HG03108 (cell line): ENCODE results near the gene CPZ.

Source experiments
- ATAC-seq: cut with Tn5 transposase; IDR thresholded peaks from one replicate; pipeline ENCODE4 v1.9.1; 2021; ENCODE audit warnings: moderate library complexity; ENCODE audit not compliant: unreplicated experiment

CPZ gene

GRCh38 chr4:8579526-8580320 is 12.8 kb upstream of the CPZ start:
- ATAC-seq, result no peak

- ATAC-seq, result no peak
Observed at GRCh38 chr4:8580321-8581093, 12.1 kb upstream of the CPZ start, which contains the start of gene GPR78. TSS of gene GPR78 (plus strand) at chr4:8580392. CDS start at chr4:8580983, 591 bp downstream.

GRCh38 chr4:8581094-8581861 is 11.3 kb upstream of the CPZ start:
- no peak for ATAC-seq

GRCh38 chr4:8582016-8582415 is 10.5 kb upstream of the CPZ start:
- no peak for ATAC-seq

DNA sequence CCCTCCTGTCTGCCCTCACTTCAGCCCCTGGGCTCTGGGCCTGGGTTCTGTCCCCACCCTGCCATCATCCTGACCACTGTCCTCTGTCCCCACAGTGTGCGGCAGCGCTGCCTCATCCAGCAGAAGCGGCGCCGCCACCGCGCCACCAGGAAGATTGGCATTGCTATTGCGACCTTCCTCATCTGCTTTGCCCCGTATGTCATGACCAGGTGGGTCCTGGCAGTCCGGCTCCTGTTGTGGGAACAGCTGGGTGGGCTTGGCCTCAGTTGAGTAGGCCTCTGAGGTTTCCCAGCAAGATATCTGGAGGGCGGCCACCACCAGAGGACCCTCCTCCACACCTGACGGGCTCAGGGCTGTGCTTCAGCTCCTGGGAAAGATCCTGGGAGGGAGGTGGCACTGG is 10.1 kb upstream of the CPZ start:
- ATAC-seq, result no peak

DNA sequence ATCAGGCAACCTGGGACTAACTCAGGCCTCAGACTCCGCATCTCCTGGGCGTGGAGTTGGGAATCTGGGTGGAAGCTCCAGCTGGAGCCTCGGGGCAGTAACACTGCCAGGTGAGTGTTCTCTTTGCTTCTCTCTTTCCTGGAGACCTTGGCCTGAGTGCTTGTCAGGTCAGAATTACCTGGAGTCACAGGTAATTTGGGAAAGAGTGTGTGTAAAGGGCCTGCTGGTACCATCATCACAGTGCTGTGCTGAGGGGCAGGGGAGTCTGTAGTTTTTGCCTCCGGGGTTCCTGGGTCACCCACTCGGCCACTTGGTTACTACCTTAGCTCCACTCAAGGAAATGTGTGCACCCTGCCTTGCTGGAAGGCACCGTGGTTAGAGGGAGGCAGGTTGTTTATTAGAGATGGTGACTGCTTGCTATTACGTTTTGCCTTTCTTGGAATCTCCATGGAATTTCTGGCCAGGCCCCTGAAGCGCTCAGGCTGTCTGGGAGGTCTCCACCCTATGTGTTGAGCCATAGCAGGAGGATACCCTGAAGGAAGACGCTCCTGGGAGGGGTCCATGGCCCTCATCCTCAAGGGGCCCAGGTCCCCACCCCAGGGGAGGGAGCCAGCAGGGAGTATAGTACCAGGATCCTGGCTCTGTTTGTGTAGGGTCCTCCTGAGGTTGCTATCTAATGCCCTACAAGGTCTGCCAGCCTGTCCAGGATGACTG is 9.5 kb upstream of the CPZ start:
- ATAC-seq, result no peak

GRCh38 chr4:8583655-8584025 is 8.9 kb upstream of the CPZ start:
- no peak for ATAC-seq

- ATAC-seq, result no peak
Observed at GRCh38 chr4:8585186-8585585, 7.4 kb upstream of the CPZ start.

- ATAC-seq, result no peak
Observed at GRCh38 chr4:8585721-8586212, 6.8 kb upstream of the CPZ start.

DNA sequence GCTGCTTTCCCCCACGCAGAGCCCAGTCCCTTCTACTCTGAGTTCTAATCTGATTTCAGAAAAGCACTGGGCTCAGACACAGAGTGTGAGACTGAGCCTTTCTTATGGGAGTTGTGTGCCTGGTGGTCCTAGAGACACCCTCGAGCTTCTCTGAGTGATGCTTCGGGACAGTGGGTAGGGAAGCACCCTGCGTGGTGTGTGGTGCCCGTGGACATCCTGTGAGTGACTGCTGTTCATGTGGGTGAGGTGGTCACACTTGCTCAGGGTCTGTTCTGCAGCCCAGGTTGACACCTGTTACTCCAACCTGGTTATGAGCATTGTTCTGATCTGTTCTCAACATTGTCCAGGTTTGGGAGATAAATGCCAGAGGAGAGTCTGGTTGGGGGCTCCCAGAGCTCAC is 6.3 kb upstream of the CPZ start:
- ATAC-seq, result no peak

DNA sequence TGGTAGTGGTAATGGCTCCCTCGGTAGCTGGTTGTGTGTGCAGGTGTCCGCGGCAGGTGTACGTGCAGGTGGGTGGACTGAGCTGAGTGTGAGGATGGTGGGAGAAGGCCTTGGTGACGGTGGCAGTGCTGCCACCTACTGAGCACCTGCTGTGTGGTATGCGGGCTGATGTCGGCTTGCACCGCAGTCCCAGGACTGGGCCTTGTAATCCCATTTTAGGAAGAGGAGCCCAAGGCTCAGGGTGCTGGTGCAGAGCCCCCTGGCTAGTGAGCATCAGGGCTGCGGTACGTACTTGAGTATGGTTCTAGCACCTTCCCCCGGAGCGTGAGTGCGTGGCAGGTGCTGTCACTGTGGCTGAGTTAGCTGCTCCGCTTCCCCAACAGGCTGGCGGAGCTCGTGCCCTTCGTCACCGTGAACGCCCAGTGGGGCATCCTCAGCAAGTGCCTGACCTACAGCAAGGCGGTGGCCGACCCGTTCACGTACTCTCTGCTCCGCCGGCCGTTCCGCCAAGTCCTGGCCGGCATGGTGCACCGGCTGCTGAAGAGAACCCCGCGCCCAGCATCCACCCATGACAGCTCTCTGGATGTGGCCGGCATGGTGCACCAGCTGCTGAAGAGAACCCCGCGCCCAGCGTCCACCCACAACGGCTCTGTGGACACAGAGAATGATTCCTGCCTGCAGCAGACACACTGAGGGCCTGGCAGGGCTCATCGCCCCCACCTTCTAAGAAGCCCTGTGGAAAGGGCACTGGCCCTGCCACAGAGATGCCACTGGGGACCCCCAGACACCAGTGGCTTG is 5.7 kb upstream of the CPZ start:
- no peak for ATAC-seq

DNA sequence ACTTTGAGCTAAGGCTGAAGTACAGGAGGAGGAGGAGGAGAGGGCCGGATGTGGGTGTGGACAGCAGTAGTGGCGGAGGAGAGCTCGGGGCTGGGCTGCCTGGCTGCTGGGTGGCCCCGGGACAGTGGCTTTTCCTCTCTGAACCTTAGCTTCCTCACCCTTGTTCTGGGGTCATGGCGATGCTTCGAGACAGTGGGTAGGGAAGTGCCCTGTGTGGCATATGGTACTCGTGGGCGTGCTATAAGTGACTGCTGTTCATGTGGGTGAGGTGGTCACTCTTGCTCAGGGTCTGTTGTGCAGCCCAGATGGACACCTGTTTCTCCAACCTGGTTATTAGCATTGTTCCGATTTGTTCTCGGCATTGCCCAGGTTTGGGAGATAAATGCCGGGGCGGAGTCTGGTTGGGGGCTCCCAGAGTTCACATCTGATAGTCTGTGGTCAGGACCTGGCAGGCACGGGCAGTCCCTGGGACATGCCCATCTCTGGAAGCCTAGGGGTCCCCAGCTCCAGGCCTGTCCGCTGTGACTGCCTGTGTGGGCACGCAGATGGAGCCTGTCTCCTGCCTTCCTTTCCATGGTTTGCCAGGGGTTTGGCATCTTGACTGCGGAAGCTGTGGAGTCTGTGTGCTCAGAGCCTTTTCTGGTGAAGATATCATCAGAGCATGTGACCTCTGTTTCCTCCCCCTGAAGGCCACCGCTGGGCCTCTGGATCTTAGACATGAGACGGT is 4.9 kb upstream of the CPZ start:
- no peak for ATAC-seq

DNA sequence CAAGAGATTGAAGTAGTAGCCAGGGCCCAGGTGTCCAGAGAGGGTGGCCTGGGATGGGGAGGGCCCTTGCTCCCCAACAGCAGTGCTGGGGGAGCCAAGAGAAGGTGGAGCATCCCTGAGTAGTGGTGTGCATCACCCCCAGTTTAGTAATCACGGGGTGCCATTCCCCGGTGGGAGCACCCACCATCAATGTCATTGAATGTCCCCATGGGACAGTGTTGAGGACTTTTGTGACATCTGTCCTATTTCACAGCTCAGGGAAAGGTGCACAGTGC is 4.4 kb upstream of the CPZ start:
- no peak for ATAC-seq

DNA sequence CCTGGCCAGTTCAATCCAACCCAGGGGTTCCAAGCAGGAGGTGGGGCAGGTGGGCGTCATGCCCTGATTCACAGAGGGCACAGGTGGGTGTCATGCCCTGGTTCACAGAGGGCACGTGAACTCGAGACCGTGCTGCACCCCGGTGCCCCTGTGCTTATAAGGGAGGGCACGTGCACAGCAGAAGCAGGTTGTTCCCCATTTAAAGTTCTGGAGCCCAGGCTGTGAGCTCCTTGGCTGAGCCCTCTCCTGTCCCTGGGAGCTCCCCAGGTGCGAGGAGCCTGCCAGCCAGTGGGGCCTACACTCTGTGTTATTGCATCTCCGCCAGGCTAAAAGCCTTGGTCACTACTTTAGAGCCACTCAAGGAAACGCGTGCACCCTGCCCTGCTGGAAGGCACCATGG is 3.2 kb upstream of the CPZ start:
- ATAC-seq, result no peak

DNA sequence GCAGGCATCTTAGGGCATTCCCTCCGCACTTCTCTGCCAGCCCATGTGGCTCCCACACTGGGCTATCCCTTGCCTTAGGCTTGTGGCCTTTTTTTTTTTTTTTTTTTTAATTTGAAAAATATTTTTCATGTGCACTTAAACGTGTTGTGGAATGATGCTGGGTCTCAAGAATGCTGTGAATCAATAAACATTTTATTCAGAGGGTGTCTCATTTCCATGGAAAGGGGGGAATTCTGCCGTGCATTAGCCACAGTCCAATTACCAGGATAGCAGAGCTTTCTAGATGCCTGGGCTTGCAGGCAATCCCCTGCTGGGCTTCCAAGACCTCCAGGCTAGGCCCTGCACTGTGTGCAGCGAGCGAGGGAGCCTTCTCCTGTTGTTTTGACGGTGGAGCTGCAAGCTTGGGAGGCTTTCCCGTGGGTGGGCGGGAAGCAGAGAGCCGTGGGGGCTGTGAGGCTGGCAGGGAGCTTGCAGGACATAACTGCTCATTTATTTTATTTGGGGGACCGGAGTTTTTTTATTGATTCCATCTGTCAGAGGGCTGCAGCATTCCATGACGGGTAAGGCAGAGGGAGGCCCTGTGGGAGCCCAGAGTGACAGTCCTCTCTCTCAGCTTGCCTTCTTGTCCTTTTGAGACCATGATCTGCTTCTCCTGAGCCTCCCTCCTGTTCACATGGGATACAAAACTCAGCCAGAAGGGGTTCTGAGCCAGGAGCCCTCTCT is 2.6 kb upstream of the CPZ start:
- ATAC-seq, result no peak

DNA sequence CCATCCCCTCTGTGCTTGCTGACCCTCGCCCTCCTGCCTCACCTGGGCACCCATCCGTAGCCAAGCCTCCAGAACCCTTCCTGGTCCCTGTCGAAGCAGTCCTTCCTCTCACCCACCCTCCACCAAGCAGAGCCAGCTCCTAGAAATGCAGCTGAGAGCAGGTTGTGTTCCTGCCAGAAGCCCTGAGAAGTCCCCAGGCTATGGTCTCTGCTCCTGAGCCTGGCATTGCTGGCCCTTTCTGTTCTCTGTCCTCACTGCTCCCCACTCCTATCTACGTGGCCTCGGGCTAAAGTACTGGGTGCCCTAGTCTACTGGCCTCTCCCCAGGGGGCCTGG is 2.1 kb upstream of the CPZ start:
- no peak for ATAC-seq

- no peak for ATAC-seq
Observed at GRCh38 chr4:8591114-8591513, 1.5 kb upstream of the CPZ start.

GRCh38 chr4:8591626-8592365 is 769 bp upstream of the CPZ start:
- ATAC-seq, result no peak
